WTC11 (cell line): Measurements from ENCODE around the gene MLYCD. TPM values are rescaled to one million over a fixed set of nuclear protein-coding genes. Genes with fewer than 3 reads are reported as not detected.

Source experiments
- ATAC-seq: fragments of 200-7000 bp; cut with Tn5 transposase; 2 replicates; pipeline ENCODE4 v1.10.0; 2021; ENCODE audit warnings: mild to moderate bottlenecking, moderate library complexity
- CTCF ChIA-PET: fragments of 300-600 bp; sonication (Branson Sonifier 250); formaldehyde crosslinking; loops from one replicate; lab custom pipeline; 2021; ENCODE audit warnings: antibody characterized with exemption; lab: Charles Lee
- POLR2A ChIA-PET: fragments of 350-600 bp; sonication (Branson Sonifier 250); formaldehyde crosslinking; loops from one replicate; lab custom pipeline; 2021; ENCODE audit warnings: antibody characterized with exemption; lab: Charles Lee
- DNase-seq: peaks from one replicate; pipeline ENCODE4 v3.0.0; 2021; ENCODE audit warnings: low spot score
- H3K27ac Mint-ChIP-seq: 2 replicates; pipeline ENCODE4 v1.8.0; 2021; ENCODE audit warnings: mixed read lengths
- H3K27me3 Mint-ChIP-seq: 2 replicates; pipeline ENCODE4 v1.8.0; 2021; ENCODE audit warnings: low read depth, mild to moderate bottlenecking, moderate library complexity, mixed read lengths
- H3K36me3 Mint-ChIP-seq: 2 replicates; pipeline ENCODE4 v1.8.0; 2021; ENCODE audit warnings: mixed read lengths
- H3K4me1 Mint-ChIP-seq: 2 replicates; pipeline ENCODE4 v1.8.0; 2022; ENCODE audit warnings: mixed read lengths
- H3K4me3 Mint-ChIP-seq: 2 replicates; pipeline ENCODE4 v1.8.0; 2021; ENCODE audit warnings: mild to moderate bottlenecking, moderate library complexity, mixed read lengths
- H3K9me3 Mint-ChIP-seq: 2 replicates; pipeline ENCODE4 v1.8.0; 2021; ENCODE audit warnings: mixed read lengths
- GABPB1 ChIP-seq: sonication (generic); formaldehyde crosslinking; IDR thresholded peaks from 2 replicates; pipeline ENCODE4 v1.8.1; 2023; ENCODE audit warnings: mild to moderate bottlenecking, missing genetic modification reagents
- GRHL2 ChIP-seq: fragments of 250-450 bp; sonication (Bioruptor Pico); IDR thresholded peaks from 2 replicates; pipeline ENCODE4 v1.8.0; 2022; ENCODE audit warnings: mild to moderate bottlenecking, moderate library complexity; ENCODE audit not compliant: insufficient replicate concordance, severe bottlenecking
- JUN ChIP-seq: sonication (generic); formaldehyde crosslinking; IDR thresholded peaks from 2 replicates; pipeline ENCODE4 v1.8.0; 2023; ENCODE audit warnings: mild to moderate bottlenecking, missing genetic modification reagents
- MYBL2 ChIP-seq: sonication (generic); formaldehyde crosslinking; IDR thresholded peaks from 2 replicates; pipeline ENCODE4 v1.8.1; 2023; ENCODE audit warnings: mild to moderate bottlenecking, moderate library complexity, missing genetic modification reagents
- NFATC4 ChIP-seq: fragments of 250-450 bp; sonication (Bioruptor Pico); IDR thresholded peaks from 2 replicates; pipeline ENCODE4 v1.9.0; 2021; ENCODE audit warnings: mild to moderate bottlenecking
- NFYB ChIP-seq: sonication (generic); formaldehyde crosslinking; conservative IDR thresholded peaks from 2 replicates; pipeline ENCODE4 v1.8.0; 2022; ENCODE audit warnings: low read depth, missing genetic modification reagents
- PRRX2 ChIP-seq: fragments of 250-450 bp; sonication (Bioruptor Pico); IDR thresholded peaks from 2 replicates; pipeline ENCODE4 v1.8.0; 2021; ENCODE audit warnings: mild to moderate bottlenecking
- SOX15 ChIP-seq: fragments of 250-450 bp; sonication (Bioruptor Pico); IDR thresholded peaks from 2 replicates; pipeline ENCODE4 v1.9.0; 2021; ENCODE audit warnings: mild to moderate bottlenecking
- SP1 ChIP-seq: sonication (generic); formaldehyde crosslinking; conservative IDR thresholded peaks from 2 replicates; pipeline ENCODE4 v1.8.1; 2022; ENCODE audit warnings: missing genetic modification reagents
- TCF7 ChIP-seq: sonication (generic); formaldehyde crosslinking; IDR thresholded peaks from 2 replicates; pipeline ENCODE4 v1.8.0; 2022; ENCODE audit warnings: mild to moderate bottlenecking, low read depth, missing genetic modification reagents, moderate library complexity
- TP53 ChIP-seq: sonication (generic); formaldehyde crosslinking; IDR thresholded peaks from 2 replicates; pipeline ENCODE4 v1.8.1; 2023; ENCODE audit warnings: mild to moderate bottlenecking, missing genetic modification reagents
- ZBTB21 ChIP-seq: sonication (generic); formaldehyde crosslinking; IDR thresholded peaks from 2 replicates; pipeline ENCODE4 v1.8.1; 2023; ENCODE audit warnings: mild to moderate bottlenecking, missing genetic modification reagents, borderline replicate concordance
- ZNF121 ChIP-seq: sonication (generic); formaldehyde crosslinking; IDR thresholded peaks from 2 replicates; pipeline ENCODE4 v1.8.0; 2023; ENCODE audit warnings: missing genetic modification reagents
- ZNF263 ChIP-seq: sonication (generic); formaldehyde crosslinking; IDR thresholded peaks from 2 replicates; pipeline ENCODE4 v1.8.1; 2022; ENCODE audit warnings: low read depth, mild to moderate bottlenecking, moderate library complexity, missing genetic modification reagents
- ZNF317 ChIP-seq: sonication (generic); formaldehyde crosslinking; IDR thresholded peaks from 2 replicates; pipeline ENCODE4 v1.8.1; 2023; ENCODE audit warnings: low read depth, mild to moderate bottlenecking, moderate library complexity, missing genetic modification reagents, borderline replicate concordance
- ZNF396 ChIP-seq: fragments of 250-450 bp; sonication (Bioruptor Pico); IDR thresholded peaks from 2 replicates; pipeline ENCODE4 v1.8.0; 2021; ENCODE audit warnings: mild to moderate bottlenecking, moderate library complexity, borderline replicate concordance
- total RNA-seq: library from RNA; stranded (reverse); gene quantifications from 3 replicates; pipeline ENCODE4 v1.2.3, GENCODE V29; 2021
- TF ChIP-seq, protein P1 (sequence below): fragments of 200-600 bp; IDR thresholded peaks from 2 replicates; pipeline ENCODE4 v1.8.0; 2022; ENCODE audit warnings: antibody characterized with exemption
- TF ChIP-seq, protein P2 (sequence below): fragments of 250-450 bp; sonication (Bioruptor Pico); IDR thresholded peaks from 2 replicates; pipeline ENCODE4 v1.9.0; 2021; ENCODE audit warnings: moderate library complexity, mild to moderate bottlenecking, inconsistent platforms, borderline replicate concordance
- TF ChIP-seq, protein P3 (sequence below): fragments of 250-450 bp; sonication (Bioruptor Pico); conservative IDR thresholded peaks from 2 replicates; pipeline ENCODE4 v1.9.0; 2021; ENCODE audit warnings: mild to moderate bottlenecking
- TF ChIP-seq, protein P4 (sequence below): sonication (generic); formaldehyde crosslinking; IDR thresholded peaks from 2 replicates; pipeline ENCODE4 v1.8.1; 2023; ENCODE audit warnings: mild to moderate bottlenecking, missing genetic modification reagents, moderate library complexity

MLYCD gene
- total RNA-seq, 1 experiment from 2014 or later = 6.3 TPM

DNA sequence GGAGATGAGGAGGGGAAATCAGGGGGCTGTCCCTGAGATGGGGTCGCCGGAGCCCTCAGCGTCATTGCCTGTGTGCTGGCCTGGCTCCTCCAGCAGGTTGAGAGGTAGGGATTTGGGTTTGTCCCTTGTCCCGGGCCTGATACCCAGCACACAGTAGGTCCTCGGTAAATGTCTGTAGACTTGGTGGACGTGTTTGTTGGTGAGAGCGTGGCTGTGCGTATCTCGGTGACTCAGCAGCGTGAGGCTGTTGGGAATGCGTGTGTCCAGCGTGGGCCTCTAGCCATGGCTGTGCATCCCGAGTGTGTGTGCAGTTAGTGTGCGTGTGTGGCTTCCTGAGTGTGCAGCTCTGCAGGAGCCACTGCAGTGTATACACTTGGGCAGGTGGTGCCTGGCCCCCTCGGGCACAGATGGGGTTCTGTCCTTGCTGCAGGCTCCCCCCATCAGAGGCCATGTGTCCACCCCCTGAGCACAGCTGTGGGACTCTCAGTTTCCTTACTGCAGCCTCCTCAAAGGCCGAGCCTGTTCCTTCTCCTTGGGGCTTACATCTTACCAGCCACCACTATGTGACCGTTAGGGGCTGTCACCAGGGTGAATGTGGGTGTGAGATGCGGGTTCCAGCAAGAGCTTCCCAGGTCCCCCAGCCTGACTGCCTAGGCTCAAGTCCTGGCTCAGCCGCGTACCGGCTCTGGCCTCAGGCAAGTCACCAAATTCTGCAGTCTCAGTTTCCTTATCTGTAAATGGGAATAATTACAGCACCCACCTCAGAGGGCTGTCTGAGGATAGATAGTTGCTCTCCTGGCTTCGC lies 74.9 kb downstream of the MLYCD start (continued):
- TF ChIP-seq, protein P1, sequence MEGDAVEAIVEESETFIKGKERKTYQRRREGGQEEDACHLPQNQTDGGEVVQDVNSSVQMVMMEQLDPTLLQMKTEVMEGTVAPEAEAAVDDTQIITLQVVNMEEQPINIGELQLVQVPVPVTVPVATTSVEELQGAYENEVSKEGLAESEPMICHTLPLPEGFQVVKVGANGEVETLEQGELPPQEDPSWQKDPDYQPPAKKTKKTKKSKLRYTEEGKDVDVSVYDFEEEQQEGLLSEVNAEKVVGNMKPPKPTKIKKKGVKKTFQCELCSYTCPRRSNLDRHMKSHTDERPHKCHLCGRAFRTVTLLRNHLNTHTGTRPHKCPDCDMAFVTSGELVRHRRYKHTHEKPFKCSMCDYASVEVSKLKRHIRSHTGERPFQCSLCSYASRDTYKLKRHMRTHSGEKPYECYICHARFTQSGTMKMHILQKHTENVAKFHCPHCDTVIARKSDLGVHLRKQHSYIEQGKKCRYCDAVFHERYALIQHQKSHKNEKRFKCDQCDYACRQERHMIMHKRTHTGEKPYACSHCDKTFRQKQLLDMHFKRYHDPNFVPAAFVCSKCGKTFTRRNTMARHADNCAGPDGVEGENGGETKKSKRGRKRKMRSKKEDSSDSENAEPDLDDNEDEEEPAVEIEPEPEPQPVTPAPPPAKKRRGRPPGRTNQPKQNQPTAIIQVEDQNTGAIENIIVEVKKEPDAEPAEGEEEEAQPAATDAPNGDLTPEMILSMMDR = no peak
- no peak for TF ChIP-seq SP1 (CRISPR knock-in tag)

DNA sequence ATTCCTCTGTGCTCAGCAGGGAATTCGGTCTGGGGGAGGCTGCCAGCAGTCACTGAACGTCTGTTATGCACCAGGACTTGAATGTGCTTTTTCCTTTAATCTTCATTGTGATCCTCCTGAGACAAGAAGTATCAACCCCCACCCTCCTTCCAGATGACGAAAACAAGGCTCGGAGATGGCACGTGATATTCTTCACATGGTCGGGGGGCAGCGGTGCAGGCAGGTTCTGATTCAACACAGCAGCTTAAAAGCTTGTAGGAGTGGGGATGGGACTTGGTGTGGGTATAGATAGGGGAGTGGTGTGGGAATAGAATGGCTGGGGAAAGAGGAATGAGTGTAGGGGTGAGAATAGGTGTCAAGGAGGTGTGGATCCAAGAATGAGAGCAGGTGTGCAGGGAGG lies 75.6 kb downstream of the MLYCD start:
- Mint-ChIP-seq H3K27me3 (peaks cover 14% of the 10 kb centered on the region), H3K36me3 (peaks cover 14% of the 10 kb centered on the region), H3K4me3 (no peak overlapping the region), H3K27ac (no peak overlapping the region), H3K9me3 (peaks cover 20% of the 10 kb centered on the region), H3K4me1 (peaks cover 4% of the 10 kb centered on the region; the same call in 1 of the 2 replicates)
- POLR2A ChIA-PET = no interaction called here
- no peak for DNase-seq
- ATAC-seq = no peak
- CTCF ChIA-PET = no interaction called here
- TF ChIP-seq NFYB (CRISPR knock-in tag) (no peak), GRHL2 (CRISPR knock-in tag) (no peak), ZBTB21 (CRISPR knock-in tag) (no peak), ZNF396 (CRISPR knock-in tag) (no peak), GABPB1 (CRISPR knock-in tag) (no peak), TP53 (CRISPR knock-in tag) (no peak), PRRX2 (no peak), ZNF317 (no peak), JUN (no peak), MYBL2 (no peak), NFATC4 (CRISPR knock-in tag) (no peak), SOX15 (CRISPR knock-in tag) (no peak), TCF7 (CRISPR knock-in tag) (no peak), ZNF121 (CRISPR knock-in tag) (no peak), ZNF263 (CRISPR knock-in tag) (no peak)
- TF ChIP-seq, protein P2, sequence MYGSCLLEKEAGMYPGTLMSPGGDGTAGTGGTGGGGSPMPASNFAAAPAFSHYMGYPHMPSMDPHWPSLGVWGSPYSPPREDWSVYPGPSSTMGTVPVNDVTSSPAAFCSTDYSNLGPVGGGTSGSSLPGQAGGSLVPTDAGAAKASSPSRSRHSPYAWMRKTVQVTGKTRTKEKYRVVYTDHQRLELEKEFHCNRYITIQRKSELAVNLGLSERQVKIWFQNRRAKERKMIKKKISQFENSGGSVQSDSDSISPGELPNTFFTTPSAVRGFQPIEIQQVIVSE (CRISPR knock-in tag) = no peak
- TF ChIP-seq, protein P1 = no peak
- TF ChIP-seq, protein P3, sequence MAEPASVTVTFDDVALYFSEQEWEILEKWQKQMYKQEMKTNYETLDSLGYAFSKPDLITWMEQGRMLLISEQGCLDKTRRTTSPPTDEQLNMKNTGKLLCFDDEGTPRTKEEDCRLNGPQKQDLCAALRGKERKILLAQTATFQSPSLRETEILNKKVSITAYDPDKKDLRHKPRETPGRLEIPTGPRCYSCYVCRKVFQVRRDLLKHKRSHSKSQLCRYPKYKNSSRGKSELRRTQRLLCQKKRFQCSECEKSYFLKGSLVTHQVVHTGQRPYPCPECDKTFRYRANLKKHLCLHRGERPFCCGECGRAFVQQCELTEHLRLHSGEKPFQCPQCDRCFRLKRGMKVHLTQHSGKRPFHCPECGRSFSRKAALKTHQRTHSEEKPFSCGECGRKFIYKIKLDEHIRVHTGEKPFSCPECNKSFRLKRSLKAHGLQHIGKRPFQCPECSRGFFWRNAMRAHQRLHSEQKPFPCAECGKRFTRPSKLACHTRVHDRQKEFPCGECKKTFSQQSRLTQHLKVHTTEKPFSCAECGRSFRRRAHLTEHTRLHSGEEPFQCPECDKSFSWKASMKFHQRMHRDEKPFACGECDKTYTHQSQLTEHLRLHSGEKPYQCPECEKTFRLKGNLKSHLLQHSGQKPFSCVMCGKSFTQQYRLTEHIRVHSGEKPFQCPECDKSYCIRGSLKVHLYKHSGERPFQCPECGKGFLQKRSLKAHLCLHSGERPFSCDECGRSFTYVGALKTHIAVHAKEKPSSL (CRISPR knock-in tag) = no peak
- TF ChIP-seq, protein P4, sequence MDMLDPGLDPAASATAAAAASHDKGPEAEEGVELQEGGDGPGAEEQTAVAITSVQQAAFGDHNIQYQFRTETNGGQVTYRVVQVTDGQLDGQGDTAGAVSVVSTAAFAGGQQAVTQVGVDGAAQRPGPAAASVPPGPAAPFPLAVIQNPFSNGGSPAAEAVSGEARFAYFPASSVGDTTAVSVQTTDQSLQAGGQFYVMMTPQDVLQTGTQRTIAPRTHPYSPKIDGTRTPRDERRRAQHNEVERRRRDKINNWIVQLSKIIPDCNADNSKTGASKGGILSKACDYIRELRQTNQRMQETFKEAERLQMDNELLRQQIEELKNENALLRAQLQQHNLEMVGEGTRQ (CRISPR knock-in tag) = no peak
